ENCODE results near the gene IFITM1.
"Not testable (repeated sequence)": the region's sequence is repeated elsewhere in the genome, so short reads cannot be mapped to it uniquely, and the experiment has no call there.

The IFITM1 gene

DNA sequence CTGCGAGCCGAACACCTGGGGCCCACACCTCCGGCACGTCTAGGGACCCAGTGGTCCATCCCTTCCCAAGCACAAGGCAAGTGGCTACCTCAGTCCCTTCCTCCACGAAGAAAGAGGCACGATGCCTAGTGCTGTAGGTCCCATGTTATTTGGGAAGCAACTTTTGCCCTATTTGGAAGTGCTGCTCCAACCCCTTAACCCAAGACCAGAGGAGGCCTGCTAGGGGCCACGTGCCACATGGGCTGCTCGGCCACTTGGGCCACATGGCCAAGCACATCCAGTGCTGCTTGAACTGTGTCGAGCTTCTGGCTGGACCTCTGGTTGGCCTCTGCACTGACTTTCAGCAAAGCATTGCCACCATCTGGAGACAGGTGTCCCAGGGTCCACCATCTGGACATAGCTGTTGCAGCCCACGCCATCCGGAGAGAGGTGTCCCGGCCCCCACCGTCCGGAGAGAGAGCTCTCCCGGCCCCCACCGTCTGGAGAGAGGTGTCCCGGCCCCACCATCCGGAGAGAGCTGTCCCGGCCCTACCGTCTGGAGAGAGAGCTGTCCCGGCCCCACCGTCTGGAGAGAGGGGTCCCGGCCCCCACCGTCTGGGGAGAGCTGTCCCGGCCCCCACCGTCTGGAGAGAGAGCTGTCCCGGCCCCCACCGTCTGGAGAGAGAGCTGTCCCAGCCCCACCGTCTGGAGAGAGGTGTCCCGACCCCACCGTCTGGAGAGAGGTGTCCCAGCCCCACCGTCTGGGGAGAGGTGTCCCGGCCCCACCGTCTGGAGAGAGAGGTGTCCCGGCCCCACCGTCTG lies 49.0 kb downstream of the IFITM1 start:
- no peak for DNase-seq (ENCODE audit: low read depth, low spot score)
- TF ChIP-seq, protein P1, sequence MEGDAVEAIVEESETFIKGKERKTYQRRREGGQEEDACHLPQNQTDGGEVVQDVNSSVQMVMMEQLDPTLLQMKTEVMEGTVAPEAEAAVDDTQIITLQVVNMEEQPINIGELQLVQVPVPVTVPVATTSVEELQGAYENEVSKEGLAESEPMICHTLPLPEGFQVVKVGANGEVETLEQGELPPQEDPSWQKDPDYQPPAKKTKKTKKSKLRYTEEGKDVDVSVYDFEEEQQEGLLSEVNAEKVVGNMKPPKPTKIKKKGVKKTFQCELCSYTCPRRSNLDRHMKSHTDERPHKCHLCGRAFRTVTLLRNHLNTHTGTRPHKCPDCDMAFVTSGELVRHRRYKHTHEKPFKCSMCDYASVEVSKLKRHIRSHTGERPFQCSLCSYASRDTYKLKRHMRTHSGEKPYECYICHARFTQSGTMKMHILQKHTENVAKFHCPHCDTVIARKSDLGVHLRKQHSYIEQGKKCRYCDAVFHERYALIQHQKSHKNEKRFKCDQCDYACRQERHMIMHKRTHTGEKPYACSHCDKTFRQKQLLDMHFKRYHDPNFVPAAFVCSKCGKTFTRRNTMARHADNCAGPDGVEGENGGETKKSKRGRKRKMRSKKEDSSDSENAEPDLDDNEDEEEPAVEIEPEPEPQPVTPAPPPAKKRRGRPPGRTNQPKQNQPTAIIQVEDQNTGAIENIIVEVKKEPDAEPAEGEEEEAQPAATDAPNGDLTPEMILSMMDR (IDR thresholded peaks at IDR 0.05; ENCODE audit: insufficient read depth, low read length, missing control alignments) = no peak
- CTCF ChIA-PET = interaction anchor here (0.8 to 7.8 kb wide), 16 partner anchors 9 to 166 kb away, joined by 3 to 69 read pairs (median 4); partner anchors contain the start of genes IFITM2 and PKP3
- POLR2A ChIA-PET = no interaction called here
- no peak overlapping the region for H3K4me3 ChIP-seq (ENCODE audit: low read depth, low read length)

DNA sequence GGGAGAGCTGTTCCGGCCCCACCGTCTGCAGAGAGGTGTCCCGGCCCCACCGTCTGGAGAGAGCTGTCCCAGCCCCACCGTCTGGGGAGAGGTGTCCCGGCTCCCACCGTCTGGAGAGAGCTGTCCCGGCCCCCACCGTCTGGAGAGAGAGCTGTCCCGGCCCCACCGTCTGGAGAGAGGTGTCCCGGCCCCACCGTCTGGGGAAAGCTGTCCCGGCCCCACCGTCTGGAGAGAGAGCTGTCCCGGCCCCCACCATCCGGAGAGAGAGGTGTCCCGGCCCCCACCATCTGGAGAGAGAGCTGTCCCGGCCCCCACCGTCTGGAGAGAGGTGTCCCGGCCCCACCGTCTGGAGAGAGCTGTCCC lies 49.6 kb downstream of the IFITM1 start:
- H3K4me3 ChIP-seq (ENCODE audit: low read depth, low read length); DNase-seq (ENCODE audit: low read depth, low spot score); POLR2A ChIA-PET: not testable (repeated sequence)
- CTCF ChIA-PET = interaction anchor here (0.8 to 7.8 kb wide), 14 partner anchors 8 to 160 kb away, joined by 3 to 69 read pairs (median 4); partner anchors contain the start of genes IFITM2 and PKP3

DNA sequence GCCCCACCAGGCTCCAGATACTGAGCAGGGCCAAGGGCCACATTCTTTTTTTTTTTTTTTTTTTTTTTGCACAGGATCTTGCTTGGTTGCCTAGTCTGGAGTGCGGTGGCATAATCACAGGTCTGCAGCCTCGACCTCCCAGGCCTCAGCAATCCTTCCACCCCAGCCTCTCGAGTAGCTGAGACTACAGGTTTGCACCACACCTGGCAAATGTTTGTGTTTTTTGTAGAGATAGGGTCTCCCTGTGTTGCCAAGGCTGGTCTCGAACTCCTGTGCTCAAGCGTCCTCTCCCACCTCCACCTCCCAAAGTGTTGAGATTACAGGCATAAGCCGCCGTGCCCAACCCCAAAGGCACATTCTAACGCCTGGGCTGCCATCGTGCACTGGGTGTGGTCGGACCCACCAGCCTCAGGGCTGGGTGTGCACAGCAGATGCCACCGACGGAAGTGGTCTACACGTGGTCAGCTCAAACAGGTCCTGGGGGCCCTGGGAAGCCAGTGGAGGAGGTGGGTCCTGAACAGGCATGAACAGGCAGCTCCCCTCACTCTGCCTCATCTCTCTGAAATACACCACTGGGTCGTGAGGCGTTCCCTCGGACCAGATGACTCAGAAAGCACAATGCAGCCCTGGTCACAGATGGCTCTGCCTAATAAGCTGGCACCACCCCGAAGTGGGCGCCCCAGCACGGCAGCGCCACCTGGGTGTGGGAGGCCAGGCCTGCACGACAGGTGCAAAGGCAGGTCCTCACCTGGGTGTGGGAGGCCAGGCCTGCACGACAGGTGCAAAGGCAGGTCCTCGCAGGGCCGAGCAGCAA lies 50.3 kb downstream of the IFITM1 start:
- DNase-seq (ENCODE audit: low read depth, low spot score) = no peak
- ChIA-PET POLR2A (no interaction called here), CTCF (interaction anchor here (0.7 to 7.8 kb wide), 11 partner anchors 9 to 161 kb away, joined by 3 to 69 read pairs (median 4); partner anchors contain the start of gene IFITM2)
- TF ChIP-seq, protein P1 (IDR thresholded peaks at IDR 0.05; ENCODE audit: insufficient read depth, low read length, missing control alignments) = peak; percentile 39
- H3K4me3 ChIP-seq (ENCODE audit: low read depth, low read length) = no peak overlapping the region
